ENCODE results near the gene ARID1A. TPM values are rescaled to one million over a fixed set of nuclear protein-coding genes. Genes with fewer than 3 reads are reported as not detected.

ARID1A gene
- total RNA-seq, 4 donors from 2014 or later: 44.1 to 97.3 (median 78.4) TPM

GRCh38 chr1:26740952-26741351, 45.1 kb downstream of the ARID1A start:
- no peak overlapping the region for H3K27ac ChIP-seq
- 86 to 88% methylated on average over 5 of the region's 5 CpGs for WGBS, 2 donors
- no peak for DNase-seq
- no peak for TF ChIP-seq POLR2A (IDR thresholded peaks at IDR 0.05)
- no peak for TF ChIP-seq CTCF (IDR thresholded peaks at IDR 0.05)
- intact Hi-C loops (cut with DNase I): no loop called here
- H3K4me1 ChIP-seq: peaks cover 3 to 8% of the 10 kb centered on the region in 2 donors
- peaks cover 12 to 22% of the 10 kb centered on the region in 2 donors for H3K36me3 ChIP-seq
- H3K4me3 ChIP-seq (replicated peaks in 1 of 3): no peak overlapping the region
- H3K27me3 ChIP-seq: no peaks in the 10 kb centered on the region
- H3K9me3 ChIP-seq: no peaks in the 10 kb centered on the region

- H3K27me3 ChIP-seq: no peaks in the 10 kb centered on the region
- peaks cover 2 to 6% of the 10 kb centered on the region in 2 donors for H3K36me3 ChIP-seq
Observed at GRCh38 chr1:26743426-26744059, 47.7 kb downstream of the ARID1A start.

GRCh38 chr1:26744075-26744959, 48.5 kb downstream of the ARID1A start:
- H3K4me3 ChIP-seq (replicated peaks in 1 of 3): no peak overlapping the region
- peak; percentile 38 to 44 for DNase-seq
- peaks cover 12 to 37% of the 10 kb centered on the region in 2 donors for H3K4me1 ChIP-seq
- intact Hi-C loops (cut with DNase I): no loop called here
- H3K36me3 ChIP-seq: peaks cover 0 to 3% of the 10 kb centered on the region in 2 donors
- H3K9me3 ChIP-seq: no peaks in the 10 kb centered on the region
- peak overlapping the region; percentile 9 to 71 (median 53) for H3K27ac ChIP-seq
- peak in 1 of 2 donors; percentile 20 for TF ChIP-seq POLR2A (IDR thresholded peaks at IDR 0.05)
- TF ChIP-seq CTCF (IDR thresholded peaks at IDR 0.05): no peak
- no peaks in the 10 kb centered on the region for H3K27me3 ChIP-seq
- 51 to 69% methylated on average over 8 of the region's 8 CpGs for WGBS, 2 donors

More at GRCh38 chr1:26743426-26744059, 47.7 kb downstream of the ARID1A start:
- Histone ChIP-seq H3K27ac (peak overlapping the region in 2 of 3 donors; percentile 46 to 71), H3K9me3 (no peaks in the 10 kb centered on the region), H3K4me3 (replicated peaks in 1 of 3) (no peak overlapping the region), H3K4me1 (peaks cover 12 to 32% of the 10 kb centered on the region in 2 donors)
- DNase-seq: no peak
- intact Hi-C loops (cut with DNase I): no loop called here
- no peak for TF ChIP-seq POLR2A (IDR thresholded peaks at IDR 0.05)
- no peak for TF ChIP-seq CTCF (IDR thresholded peaks at IDR 0.05)
- WGBS, 2 donors: 84 to 87% methylated on average over 8 of the region's 8 CpGs

GRCh38 chr1:26745191-26745590, 49.4 kb downstream of the ARID1A start:
- peaks cover 0 to 2% of the 10 kb centered on the region in 2 donors for H3K36me3 ChIP-seq
- no peak overlapping the region for H3K4me3 ChIP-seq (replicated peaks in 1 of 3)
- no peak for DNase-seq
- peaks cover 12 to 46% of the 10 kb centered on the region in 2 donors for H3K4me1 ChIP-seq
- TF ChIP-seq POLR2A (IDR thresholded peaks at IDR 0.05): no peak
- TF ChIP-seq CTCF (IDR thresholded peaks at IDR 0.05): no peak
- H3K9me3 ChIP-seq: no peaks in the 10 kb centered on the region
- intact Hi-C loops (cut with DNase I): no loop called here
- WGBS, 2 donors: 70 to 83% methylated on average over 5 of the region's 5 CpGs
- H3K27me3 ChIP-seq: no peaks in the 10 kb centered on the region
- peak overlapping the region in 2 of 3 donors; percentile 53 to 71 for H3K27ac ChIP-seq

Data from thyroid gland (tissue), 4 donors.